Right kidney (tissue), 1 donor: ENCODE data around the gene ADAMTS18.

Experiments used
- DNase-seq: peaks from one replicate; pipeline ENCODE4 v3.0.0-alpha.2; 2016

The ADAMTS18 gene

DNA sequence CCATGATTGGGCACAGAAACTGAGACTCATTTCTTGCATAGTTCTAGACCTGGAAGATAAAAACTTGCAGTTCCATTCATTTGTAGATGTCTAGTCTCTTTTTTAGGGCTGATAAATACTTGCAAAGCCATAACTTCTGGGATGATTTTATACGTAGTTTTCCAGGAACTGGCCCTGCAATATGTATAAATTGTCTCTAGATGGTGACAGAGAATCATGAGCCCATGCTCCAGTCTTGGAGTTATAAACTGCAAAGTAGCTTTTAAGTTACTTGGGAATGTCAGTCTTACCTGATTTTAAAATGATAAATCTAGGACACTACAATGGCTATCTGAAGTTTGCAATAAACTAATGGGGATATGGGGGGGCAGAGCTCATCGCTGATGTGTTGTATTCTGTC, 3.0 kb upstream of the ADAMTS18 start:
- no peak for DNase-seq

- DNase-seq: peak; percentile 35
Observed at GRCh38 chr16:77435272-77435820, 512 bp upstream of the ADAMTS18 start.

GRCh38 chr16:77434022-77434529, 758 bp downstream of the ADAMTS18 start:
- DNase-seq: no peak

DNA sequence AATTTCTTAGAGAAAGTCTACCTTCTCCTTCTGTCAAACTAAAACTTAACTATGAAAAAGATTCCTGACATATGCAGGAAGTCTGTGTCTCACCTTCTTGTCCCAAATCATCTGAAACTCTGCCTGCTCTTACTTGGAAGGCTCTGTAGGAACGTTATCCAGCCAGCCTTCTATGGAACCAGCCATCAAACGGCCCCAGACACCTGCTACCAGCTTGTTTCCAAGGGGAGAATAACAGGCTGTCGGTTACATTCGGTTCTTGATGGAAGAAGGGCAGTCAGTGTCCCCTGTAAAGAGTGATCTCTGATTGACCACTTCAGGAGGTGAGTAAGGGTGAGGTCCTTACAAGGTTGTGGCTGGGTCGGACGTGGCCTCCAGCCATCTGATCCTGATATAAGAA, 1.7 kb downstream of the ADAMTS18 start:
- DNase-seq: no peak

DNA sequence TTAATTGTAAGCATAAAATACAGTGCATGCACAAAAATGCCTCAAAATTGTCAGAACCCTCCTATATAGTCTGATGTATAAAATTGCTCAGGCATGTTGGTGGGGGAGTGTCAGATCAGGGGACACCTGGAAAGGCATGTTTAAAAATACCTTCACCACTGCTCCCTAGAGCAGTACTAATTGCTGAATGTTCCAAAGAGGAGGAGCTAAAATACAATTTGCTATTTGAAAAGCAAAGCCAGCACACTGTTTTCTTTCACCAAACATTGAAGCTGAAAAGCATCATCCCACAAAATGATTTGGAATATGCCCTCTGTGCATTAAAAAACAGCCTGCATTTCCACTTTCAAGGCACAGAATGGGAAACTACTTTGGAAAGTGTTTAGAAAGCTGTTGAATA, 2.6 kb downstream of the ADAMTS18 start:
- no peak for DNase-seq

DNA sequence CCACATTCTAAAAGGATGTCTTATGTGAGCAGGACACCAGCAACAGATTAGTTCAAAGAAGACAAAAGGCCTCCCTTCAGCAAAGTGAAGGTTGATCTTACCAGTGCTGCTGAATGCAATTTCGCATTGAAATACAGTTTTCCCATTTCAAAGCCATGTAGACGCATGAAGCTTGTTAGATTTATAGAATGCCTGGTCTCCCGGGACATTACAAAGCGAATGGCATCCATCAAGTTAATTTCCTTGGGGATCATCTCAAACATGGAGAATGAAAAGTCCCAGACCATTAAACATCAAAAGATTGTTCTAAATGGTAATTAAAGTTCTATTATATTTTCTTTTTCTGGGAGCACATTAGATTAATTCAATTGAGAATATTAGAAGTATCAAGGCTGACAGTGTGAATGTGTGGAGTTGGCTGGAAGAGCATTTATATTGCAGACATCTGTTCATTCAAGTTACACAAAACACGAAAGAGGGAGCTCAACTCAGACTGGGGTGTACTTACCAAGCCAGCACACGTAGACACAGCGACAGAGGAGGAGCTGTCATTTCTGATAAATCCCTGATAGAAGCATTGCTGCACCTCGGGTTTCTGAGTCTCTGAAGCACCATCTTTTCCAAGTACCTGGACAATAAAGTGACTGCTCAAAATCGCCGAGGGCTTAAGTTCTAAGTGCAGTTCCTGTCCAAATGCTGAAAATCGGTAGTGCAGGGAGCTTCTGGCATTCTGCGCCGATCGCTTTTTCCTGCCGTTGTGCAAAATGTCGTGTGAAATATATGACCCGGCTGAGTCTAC, 3.8 kb downstream of the ADAMTS18 start:
- DNase-seq: no peak

GRCh38 chr16:77430360-77430759, 4.5 kb downstream of the ADAMTS18 start:
- no peak for DNase-seq

GRCh38 chr16:77424871-77425604, 9.8 kb downstream of the ADAMTS18 start:
- DNase-seq: no peak

DNA sequence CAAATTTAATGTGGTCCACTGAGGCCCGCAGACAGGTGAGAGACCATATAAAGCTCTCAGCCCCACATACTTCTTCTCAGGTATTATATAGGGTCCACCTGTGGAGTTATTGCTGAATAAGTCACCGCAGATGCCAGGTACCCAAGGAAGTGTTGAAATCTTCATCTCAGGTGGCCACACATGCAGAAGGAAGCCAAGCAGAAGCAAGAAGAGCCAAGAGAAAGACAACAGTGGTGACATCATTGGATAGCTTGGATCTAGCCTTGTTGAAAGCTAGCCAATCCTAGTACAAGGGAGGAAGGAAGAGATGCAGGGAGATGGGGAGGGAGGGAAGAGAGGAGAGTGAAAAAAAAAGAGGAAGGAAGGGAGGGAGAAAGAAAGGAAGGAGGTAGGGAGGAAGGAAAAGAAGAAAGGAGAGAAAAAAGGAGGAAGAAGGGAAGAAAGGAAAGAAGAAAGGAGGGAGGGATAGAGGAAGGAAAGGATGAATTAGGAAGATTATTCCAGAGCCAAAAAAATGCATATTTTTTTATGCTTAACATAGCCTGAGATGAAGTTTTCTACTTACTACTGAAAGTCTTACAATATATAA, 12.5 kb downstream of the ADAMTS18 start:
- no peak for DNase-seq

GRCh38 chr16:77416939-77417480, 17.8 kb downstream of the ADAMTS18 start:
- no peak for DNase-seq

DNA sequence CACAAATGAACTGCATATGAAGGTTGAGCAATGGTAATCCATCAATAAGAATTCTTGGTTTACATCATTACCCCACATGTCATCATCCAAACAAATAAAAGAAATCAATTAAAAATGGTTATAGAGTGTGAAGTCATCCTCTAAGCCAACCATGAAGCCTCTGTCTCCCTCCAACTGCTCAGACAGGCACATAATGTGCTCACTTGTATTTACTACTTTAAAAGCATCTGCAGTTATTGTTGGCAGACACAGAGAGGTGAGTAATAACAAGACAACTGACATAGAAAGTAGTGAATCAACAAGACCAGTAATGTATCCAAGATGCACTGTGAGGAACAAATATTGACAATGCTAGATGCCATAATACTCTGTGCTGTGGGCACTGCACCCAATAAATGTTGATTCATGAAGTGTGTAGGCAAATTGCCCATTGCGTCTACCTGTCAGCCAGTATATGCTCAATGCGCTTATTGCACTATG, 20.0 kb downstream of the ADAMTS18 start:
- no peak for DNase-seq

DNA sequence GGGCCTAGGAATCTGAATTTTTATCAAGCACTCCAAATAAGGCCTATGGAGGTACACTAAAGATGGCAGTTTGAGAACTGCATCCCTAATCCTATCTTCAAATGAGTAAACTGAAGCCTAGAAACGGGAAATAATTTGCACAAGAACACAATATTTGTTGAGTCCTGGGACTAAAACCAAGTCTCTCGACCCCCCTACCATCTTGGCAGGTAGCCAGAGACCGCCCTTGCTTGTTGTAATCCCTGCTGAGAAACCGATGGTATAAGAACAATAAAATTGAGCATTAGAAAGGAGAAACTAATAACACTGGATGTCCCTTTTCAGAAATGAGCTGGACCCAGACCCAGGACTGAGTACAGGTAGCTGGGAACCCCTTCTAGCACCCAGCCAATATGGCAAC, 24.4 kb downstream of the ADAMTS18 start:
- no peak for DNase-seq

DNA sequence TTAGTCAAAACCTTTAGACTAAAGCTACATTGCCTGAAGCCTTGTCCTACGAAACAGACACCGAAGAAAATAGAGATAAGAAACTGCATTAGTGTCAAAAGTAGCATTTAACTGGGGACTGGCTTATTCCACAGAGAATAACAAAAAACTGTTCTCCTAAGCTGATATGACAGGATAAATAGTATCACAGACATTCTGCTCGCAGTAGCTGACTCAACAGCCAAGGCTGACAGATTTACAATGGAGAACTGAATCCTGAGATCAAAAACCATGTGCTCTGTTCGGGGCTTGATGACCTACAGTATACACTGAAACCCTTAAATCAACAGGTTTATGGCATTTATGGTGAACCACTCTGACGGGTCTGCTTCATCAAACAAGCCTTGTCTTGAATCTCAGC, 25.5 kb downstream of the ADAMTS18 start:
- no peak for DNase-seq

DNA sequence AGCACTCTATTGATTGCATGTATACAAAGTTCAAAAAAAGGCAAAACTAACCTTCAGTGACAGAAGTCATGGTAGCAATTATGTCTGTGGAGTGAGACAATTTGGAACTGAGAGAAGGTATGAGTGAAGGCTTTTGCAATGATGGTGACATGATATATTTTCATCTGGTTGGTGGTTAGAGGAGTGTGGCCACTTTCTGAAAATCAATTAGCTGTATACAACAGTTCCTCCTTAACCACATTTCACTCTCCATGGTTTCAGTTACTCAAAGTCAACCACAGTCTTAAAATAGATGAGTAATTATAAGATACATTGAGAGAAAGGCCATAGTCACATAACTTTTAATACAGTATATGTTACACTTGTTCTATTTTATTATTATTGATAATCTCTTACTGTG, 26.2 kb downstream of the ADAMTS18 start:
- no peak for DNase-seq

DNA sequence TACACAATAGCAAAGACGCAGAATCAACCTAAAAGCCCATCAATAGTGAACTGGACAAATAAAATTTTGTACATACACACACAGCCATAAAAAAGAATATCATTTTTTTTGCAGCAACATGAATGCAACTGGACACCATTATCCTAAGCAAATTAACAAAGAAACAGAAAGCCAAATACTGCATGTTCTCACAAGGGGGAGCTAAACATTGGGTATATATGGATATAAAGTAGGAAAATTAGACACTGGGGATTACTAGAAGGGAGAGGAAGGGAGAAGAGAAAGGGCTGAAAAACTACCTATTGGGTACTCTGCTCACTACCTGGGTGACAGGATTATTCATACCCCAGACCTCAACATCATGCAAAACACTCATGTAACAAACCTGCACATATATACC, 28.2 kb downstream of the ADAMTS18 start:
- no peak for DNase-seq

DNA sequence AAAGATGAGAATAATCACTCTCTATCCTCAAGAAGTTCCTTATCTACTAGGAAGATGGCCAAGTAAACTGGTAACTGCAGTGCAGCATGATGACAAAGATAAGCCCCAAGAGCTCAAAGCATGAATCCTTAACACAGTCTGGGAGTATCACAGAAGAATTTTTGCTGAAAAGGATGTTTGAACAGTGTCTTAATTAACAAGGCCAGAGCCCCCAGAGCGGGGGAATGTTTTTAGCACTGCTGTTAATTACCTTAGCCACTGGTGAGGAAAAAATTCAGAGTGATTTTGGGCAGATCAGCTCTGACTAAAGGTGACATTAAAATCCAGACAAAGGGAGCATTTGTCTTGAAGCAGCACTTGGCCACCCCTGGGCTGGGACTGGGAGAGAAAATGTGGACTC, 30.1 kb downstream of the ADAMTS18 start:
- no peak for DNase-seq

DNA sequence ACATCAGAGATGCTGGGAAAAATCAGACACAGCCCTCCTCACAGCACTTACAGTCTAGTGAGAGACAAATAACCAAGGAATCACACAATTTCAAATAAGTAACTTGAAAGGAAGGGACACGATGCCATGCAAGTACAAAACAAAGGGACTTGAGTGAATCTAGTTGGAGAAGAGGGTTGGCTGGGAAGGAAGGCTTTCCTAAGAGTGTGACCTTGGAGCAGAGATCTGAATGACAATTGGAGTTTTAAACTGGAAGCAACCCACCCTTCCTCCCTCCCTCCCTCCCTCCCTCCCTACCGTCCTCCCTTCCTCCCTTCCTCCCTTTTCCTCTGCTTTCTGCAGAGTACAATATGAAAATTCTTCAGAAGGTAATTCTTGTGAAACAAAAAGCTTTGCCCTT, 31.1 kb downstream of the ADAMTS18 start:
- DNase-seq: no peak

DNA sequence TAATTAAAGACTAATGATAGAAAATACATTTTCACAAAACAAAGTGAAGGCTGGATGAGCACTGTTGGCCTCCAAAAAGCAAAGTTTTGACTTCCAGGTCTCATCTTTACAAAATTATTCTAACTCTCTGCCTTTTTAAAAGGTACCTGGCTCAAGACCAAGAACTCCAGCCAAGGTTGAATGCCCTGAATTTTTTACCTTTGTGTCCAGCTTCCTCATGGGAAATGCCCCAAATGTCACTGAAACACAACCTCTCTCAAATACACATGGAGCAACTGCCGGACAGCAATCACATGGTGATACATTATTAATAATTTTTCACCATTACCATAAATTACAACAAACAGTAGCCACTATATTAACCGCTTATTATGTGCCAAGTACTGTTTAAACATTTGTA, 32.2 kb downstream of the ADAMTS18 start:
- DNase-seq: no peak

- DNase-seq: no peak
Observed at GRCh38 chr16:77402118-77402517, 32.7 kb downstream of the ADAMTS18 start.

DNA sequence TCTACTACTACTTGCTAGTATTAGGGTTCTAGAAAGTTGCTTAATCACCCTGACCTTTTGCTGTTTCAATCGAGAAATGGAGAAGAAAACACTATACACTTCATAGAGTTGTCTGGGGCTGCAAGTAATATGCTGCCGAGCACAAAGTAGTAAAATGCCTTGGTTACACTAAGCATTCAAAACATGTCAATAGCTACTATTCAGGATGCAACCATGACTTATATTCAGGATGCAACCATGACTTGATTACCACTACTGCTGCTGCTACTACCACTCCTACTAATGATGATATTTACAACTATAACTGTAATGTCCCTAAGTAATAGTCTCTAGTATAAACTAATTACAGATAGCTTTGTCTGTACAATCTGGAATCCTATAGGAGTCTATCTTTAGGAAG, 35.3 kb downstream of the ADAMTS18 start:
- no peak for DNase-seq

DNA sequence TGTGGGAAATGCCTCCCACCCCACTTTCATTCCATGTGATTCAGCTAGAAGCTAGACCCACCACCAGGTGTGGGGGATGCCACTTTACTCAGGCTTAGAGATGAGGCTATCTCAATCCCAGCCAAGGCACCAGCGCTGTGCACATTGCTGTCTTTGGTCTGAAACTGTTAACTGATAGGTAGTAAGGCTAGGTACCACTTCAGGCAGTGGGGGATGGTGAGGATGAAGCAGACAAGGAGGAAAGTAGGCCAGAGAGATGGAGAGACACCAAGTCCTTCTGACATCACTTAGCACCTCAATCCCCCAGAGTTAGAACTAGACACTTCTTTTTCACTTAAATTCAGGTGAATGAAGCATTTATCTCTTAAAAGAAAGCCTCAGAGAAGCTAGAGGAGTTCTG, 35.8 kb downstream of the ADAMTS18 start:
- DNase-seq: no peak

- no peak for DNase-seq
Observed at GRCh38 chr16:77398495-77398894, 36.3 kb downstream of the ADAMTS18 start.

- no peak for DNase-seq
Observed at GRCh38 chr16:77396461-77396860, 38.4 kb downstream of the ADAMTS18 start.
